A673 (cell line): Measurements from ENCODE around the gene DTWD2. TPM values are rescaled to one million over a fixed set of nuclear protein-coding genes. Genes with fewer than 3 reads are reported as not detected.

Experiments
- BruUV-seq: library from RNA; stranded (reverse); fragments of 400-500 nt; replicated peaks from 2 replicates; lab custom pipeline; 2021; lab: Mats Ljungman, UMichigan
- CTCF ChIA-PET: fragments of 300-600 bp; sonication (Branson Sonifier 250); formaldehyde crosslinking; loops from one replicate; lab custom pipeline; 2022; ENCODE audit warnings: antibody characterized with exemption; lab: Charles Lee
- POLR2A ChIA-PET: fragments of 300-600 bp; sonication (Branson Sonifier 250); formaldehyde crosslinking; loops from one replicate; lab custom pipeline; 2022; ENCODE audit warnings: antibody characterized with exemption; ENCODE audit not compliant: low non-redundant PET; lab: Charles Lee
- DNase-seq: peaks from one replicate; pipeline ENCODE4 v3.0.0-alpha.2; 2015; ENCODE audit warnings: low spot score
- H3K27ac ChIP-seq: fragments of 200-600 bp; sonication (generic); 2 replicates; pipeline ENCODE4 v1.5.1; 2016; ENCODE audit warnings: mixed run types, low read depth, mild to moderate bottlenecking, mixed read lengths, antibody characterized with exemption, low read length; ENCODE audit not compliant: poor library complexity, severe bottlenecking
- H3K27me3 ChIP-seq: fragments of 200-600 bp; sonication (generic); replicated peaks from 2 replicates; pipeline ENCODE4 v1.6.1; 2017; ENCODE audit warnings: mixed run types, low read depth, mild to moderate bottlenecking, mixed read lengths, antibody characterized with exemption, low read length; ENCODE audit not compliant: insufficient read depth, poor library complexity
- H3K36me3 ChIP-seq: fragments of 200-600 bp; sonication (generic); 2 replicates; pipeline ENCODE4 v1.6.1; 2016; ENCODE audit warnings: mixed run types, mild to moderate bottlenecking, mixed read lengths, antibody characterized with exemption, low read length; ENCODE audit not compliant: insufficient read depth, poor library complexity, severe bottlenecking
- H3K4me1 ChIP-seq: fragments of 200-600 bp; sonication (generic); 2 replicates; pipeline ENCODE4 v1.6.1; 2017; ENCODE audit warnings: mixed run types, mild to moderate bottlenecking, mixed read lengths, antibody characterized with exemption, low read length; ENCODE audit not compliant: insufficient read depth, poor library complexity, severe bottlenecking
- H3K4me3 ChIP-seq: fragments of 200-600 bp; sonication (generic); 2 replicates; pipeline ENCODE4 v1.5.1; 2016; ENCODE audit warnings: low read depth, mixed run types, mild to moderate bottlenecking, mixed read lengths, low read length; ENCODE audit not compliant: poor library complexity, severe bottlenecking
- H3K9me3 ChIP-seq: fragments of 200-600 bp; sonication (generic); 2 replicates; pipeline ENCODE4 v1.6.1; 2016; ENCODE audit warnings: mixed run types, low read depth, mild to moderate bottlenecking, mixed read lengths, antibody characterized with exemption, low read length; ENCODE audit not compliant: poor library complexity, severe bottlenecking
- EZH2 ChIP-seq: fragments of 200-600 bp; sonication (generic); IDR thresholded peaks from 2 replicates; pipeline ENCODE4 v1.6.1; 2017; ENCODE audit warnings: borderline replicate concordance, low read depth, mild to moderate bottlenecking, mixed read lengths, antibody characterized with exemption, low read length; ENCODE audit not compliant: poor library complexity, severe bottlenecking
- intact Hi-C: fragments of 100-400 bp; cut with micrococcal nuclease; formaldehyde crosslinking; loops from one replicate; pipeline ENCODE4 v1.10.0; 2022; ENCODE audit not compliant: unreplicated experiment
- total RNA-seq: library from RNA; stranded (reverse); gene quantifications from 2 replicates; pipeline ENCODE4 v1.2.3, GENCODE V29; 2021
- TF ChIP-seq, protein P1 (sequence below): fragments of 300-800, 200-600 bp; sonication (generic); conservative IDR thresholded peaks from 2 replicates; pipeline ENCODE4 v1.5.1; 2017; ENCODE audit warnings: low read depth, mild to moderate bottlenecking, antibody characterized with exemption, low read length, moderate library complexity, mixed read lengths

Gene DTWD2
- total RNA-seq, 1 experiment from 2014 or later, result 12.1 TPM

DNA sequence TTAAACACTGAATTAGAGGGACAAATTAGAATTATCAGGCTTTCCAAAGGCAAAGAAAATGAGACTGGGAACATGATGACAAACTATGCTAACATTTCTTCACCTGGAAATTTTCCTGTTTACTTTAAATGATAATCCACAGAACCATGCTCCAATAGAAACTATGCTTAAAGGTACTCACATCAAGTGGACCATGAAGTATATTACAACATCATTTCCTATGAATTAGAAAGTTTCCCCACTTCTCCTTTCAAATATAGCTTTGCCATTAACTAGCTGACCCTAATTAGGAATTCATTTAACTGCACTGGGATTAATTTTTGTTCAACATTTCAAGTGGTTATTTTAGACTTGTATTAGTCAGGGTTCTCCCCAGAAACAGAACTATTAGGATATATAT is 81.4 kb downstream of the DTWD2 start:
- ChIA-PET POLR2A (no interaction called here), CTCF (no interaction called here)
- intact Hi-C loops, result no loop called here
- H3K36me3 ChIP-seq, result no peaks in the 10 kb centered on the region
- H3K9me3 ChIP-seq, result no peaks in the 10 kb centered on the region
- H3K4me3 ChIP-seq, result no peak overlapping the region
- no peak for TF ChIP-seq EZH2
- TF ChIP-seq, protein P1, sequence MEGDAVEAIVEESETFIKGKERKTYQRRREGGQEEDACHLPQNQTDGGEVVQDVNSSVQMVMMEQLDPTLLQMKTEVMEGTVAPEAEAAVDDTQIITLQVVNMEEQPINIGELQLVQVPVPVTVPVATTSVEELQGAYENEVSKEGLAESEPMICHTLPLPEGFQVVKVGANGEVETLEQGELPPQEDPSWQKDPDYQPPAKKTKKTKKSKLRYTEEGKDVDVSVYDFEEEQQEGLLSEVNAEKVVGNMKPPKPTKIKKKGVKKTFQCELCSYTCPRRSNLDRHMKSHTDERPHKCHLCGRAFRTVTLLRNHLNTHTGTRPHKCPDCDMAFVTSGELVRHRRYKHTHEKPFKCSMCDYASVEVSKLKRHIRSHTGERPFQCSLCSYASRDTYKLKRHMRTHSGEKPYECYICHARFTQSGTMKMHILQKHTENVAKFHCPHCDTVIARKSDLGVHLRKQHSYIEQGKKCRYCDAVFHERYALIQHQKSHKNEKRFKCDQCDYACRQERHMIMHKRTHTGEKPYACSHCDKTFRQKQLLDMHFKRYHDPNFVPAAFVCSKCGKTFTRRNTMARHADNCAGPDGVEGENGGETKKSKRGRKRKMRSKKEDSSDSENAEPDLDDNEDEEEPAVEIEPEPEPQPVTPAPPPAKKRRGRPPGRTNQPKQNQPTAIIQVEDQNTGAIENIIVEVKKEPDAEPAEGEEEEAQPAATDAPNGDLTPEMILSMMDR, result no peak
- no peak for DNase-seq
- H3K27ac ChIP-seq, result no peak overlapping the region
- H3K27me3 ChIP-seq, result no peaks in the 10 kb centered on the region
- BruUV-seq, result no TSS peak
- H3K4me1 ChIP-seq, result peaks cover 18% of the 10 kb centered on the region

DNA sequence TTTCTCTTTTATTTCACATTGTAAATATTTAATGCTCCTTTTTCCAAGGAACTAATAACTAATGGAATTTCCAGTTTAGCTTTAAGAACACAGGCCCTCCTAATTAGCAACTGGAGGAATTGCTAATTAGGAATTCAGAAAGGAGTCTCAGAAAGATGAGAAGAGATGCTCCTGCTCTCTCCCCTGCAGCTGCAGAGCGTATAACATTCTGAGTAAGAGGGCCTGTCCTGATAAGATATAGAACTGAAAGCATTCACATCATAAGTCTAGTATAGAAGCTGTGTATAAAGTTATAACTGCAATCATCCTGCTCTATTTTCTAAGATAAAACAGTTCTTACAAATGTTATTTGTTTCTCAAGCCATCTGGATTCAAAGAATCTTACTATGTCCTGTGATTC is 83.2 kb downstream of the DTWD2 start:
- no peak overlapping the region for H3K27ac ChIP-seq
- no TSS peak for BruUV-seq
- H3K9me3 ChIP-seq, result no peaks in the 10 kb centered on the region
- intact Hi-C loops, result no loop called here
- H3K4me3 ChIP-seq, result no peak overlapping the region
- peaks cover 18% of the 10 kb centered on the region for H3K4me1 ChIP-seq
- no peaks in the 10 kb centered on the region for H3K36me3 ChIP-seq
- DNase-seq, result no peak
- H3K27me3 ChIP-seq, result no peaks in the 10 kb centered on the region
- TF ChIP-seq, protein P1, result no peak
- TF ChIP-seq EZH2, result no peak
- CTCF ChIA-PET, result no interaction called here
- POLR2A ChIA-PET, result no interaction called here

DNA sequence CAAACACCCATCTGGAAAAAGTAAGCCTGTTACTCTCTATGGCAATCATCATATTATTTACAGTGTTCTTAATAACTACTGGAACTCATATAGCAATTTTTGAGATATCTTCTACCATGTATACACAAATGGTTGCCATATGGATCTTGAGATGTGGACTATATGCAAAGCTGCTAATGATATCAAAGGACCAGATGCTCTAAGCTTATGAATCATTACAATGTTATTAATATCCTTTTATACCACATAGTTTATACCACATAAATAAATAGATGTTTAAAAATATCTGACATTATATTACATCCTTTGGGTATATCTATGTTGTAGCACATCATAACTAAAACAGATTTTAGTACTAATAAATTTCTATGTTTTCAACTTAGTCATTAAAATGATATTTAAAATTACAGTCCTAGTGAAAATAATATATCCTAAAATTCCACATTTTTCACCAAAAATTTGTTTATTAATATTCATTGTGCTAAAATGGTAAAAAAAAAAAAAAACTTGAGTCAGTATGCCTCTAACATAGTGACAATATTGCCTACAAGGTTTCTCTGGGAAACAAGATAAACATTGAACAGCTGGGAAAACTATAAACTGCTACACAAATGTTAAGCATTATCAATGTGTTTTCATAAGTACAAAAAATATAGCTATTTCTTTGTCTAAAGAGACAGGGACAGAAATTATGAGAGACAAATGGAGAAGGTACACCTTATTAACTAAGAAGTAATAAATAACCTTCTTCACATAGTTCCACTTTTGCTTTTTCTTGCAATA is 85.5 kb downstream of the DTWD2 start:
- no peak for DNase-seq
- Histone ChIP-seq H3K4me1 (peaks cover 18% of the 10 kb centered on the region), H3K27me3 (no peaks in the 10 kb centered on the region), H3K36me3 (no peaks in the 10 kb centered on the region), H3K27ac (no peak overlapping the region), H3K4me3 (no peak overlapping the region), H3K9me3 (no peaks in the 10 kb centered on the region)
- ChIA-PET CTCF (no interaction called here), POLR2A (no interaction called here)
- TF ChIP-seq EZH2, result no peak
- TF ChIP-seq, protein P1, result no peak
- no TSS peak for BruUV-seq
- intact Hi-C loops, result no loop called here
